HG02870 (cell line): ENCODE measurements around the gene SNRNP35.
"Not testable (repeated sequence)": the region's sequence is repeated elsewhere in the genome, so short reads cannot be mapped to it uniquely, and the experiment has no call there.

Experiments used
- ATAC-seq: cut with Tn5 transposase; IDR thresholded peaks from one replicate; pipeline ENCODE4 v1.9.1; 2021; ENCODE audit warnings: mild to moderate bottlenecking, moderate library complexity; ENCODE audit not compliant: unreplicated experiment

The SNRNP35 gene

GRCh38 chr12:123487428-123487827, 29.5 kb downstream of the SNRNP35 start:
- ATAC-seq: no peak

- ATAC-seq: no peak
Observed at GRCh38 chr12:123488539-123489230, 30.7 kb downstream of the SNRNP35 start.

- ATAC-seq: no peak
Observed at GRCh38 chr12:123489580-123489979, 31.6 kb downstream of the SNRNP35 start.

DNA sequence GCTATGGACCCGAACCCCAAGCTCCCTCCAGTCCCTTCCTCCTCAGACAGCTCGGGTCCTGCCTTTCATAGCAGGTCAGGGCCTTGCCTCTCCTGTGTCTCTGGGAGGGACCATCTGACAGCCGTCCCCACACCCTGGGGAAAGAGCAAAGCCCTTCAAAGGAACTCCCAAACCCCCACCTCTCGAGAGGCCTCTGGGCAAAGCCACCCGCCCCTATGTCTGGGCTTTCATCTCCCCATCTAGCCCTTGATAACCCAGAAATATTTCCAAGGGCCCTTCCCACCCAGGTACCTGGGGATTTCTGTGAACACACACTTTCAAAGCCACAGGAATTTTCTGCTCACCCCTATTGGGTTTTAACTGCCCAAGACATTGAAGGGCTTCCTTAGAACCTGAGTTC, 32.1 kb downstream of the SNRNP35 start:
- no peak for ATAC-seq

DNA sequence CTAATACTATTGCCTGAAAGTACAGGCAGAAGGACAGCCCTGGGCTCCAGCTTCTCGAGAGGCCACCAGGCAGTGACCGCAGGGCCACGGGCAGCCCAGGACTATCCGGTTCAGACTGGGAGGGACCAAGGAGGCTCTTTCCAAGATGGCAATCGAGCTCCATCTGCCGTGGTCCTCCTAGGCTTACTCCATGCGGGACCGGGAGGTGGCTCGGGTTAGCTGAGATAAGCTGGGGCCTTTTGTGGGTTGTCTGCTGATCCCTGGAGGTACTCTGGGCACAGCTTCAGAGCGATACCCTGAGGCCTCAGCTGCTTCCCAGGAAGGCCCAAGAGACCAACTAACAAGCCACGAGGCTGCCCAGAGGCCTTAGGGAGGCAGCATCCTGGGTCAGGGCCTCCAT, 33.1 kb downstream of the SNRNP35 start:
- no peak for ATAC-seq

DNA sequence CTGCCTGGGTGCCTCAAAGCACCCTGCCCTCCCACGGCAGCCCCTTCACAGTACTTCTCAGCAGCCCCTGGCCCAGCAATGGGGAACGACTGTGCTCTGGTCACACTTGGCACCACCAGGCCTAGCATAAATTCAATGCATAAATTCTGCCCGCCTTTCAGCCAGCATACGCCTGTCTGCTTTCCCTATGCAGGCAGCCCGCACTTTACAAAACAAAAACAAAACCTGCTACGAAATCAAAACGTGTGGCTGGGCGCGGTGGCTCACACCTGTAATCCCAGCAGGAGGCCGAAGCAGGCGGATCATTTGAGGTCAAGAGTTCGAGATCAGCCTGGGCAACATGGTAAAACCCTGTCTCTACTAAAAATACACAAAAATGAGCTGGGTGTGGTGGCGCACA, 33.5 kb downstream of the SNRNP35 start:
- ATAC-seq: no peak

DNA sequence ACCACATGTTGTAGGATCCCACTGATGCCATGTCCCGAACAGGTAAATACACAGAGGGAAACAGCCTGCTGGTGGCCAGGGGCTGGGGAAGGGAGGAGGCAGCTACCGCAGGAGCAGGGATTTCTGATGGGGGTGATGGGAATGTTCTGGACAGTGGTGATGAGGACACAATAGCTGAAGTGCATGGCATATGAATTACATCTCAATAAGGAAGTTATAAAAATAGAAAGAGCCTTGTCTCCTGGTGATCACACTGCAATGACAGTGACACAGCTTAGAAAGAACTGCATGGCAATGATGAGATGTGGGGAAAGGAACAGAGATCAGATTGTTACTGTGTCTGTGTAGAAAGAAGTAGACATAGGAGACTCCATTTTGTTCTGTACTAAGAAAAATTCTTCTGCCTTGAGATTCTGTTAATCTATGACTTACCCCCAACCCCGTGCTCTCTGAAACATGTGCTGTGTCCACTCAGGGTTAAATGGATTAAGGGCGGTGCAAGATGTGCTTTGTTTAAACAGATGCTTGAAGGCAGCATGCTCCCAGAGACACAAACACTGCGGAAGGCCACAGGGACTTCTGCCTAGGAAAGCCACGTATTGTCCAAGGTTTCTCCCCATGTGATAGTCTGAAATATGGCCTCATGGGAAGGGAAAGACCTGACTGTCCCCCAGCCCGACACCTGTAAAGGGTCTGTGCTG, 34.5 kb downstream of the SNRNP35 start:
- not testable (repeated sequence) for ATAC-seq

- no peak for ATAC-seq
Observed at GRCh38 chr12:123494124-123494851, 36.3 kb downstream of the SNRNP35 start.

- ATAC-seq: no peak
Observed at GRCh38 chr12:123497065-123497464, 39.1 kb downstream of the SNRNP35 start.

DNA sequence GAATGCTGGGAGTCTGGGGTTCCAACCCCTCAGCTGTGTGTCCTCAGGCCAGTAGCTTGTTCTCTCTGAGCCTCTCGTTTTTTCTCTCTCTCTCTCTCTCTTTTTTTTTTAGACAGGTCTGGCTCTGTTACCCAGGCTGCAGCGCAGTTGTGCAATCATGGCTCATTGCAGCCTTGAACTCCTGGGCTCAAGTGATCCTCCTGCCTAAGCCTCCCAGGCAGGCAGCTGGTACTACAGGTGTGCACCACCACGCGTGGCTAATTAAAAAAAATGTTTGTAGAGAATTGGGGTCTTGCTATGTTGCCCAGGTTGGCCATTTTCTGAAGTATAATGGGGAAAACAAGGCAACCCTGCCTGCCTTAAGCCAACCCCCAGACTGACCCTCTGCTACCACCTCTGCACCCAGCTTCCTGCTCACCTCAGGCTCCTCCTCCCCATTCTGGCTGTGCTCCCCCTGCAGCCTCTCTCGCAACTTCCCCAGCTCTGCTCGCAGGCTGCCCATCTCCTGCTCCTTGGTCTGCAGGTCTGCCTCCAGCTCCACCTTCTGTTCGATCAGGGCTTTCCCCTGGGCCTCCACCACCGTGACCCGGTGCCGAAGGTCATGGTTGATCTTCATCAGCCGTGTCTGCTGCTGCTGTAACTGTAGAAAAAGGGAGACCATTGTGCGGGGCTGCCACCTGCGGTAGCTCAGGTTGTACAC, 40.3 kb downstream of the SNRNP35 start:
- no peak for ATAC-seq

- no peak for ATAC-seq
Observed at GRCh38 chr12:123499332-123499731, 41.4 kb downstream of the SNRNP35 start.

- ATAC-seq: no peak
Observed at GRCh38 chr12:123502163-123502704, 44.3 kb downstream of the SNRNP35 start.

GRCh38 chr12:123506059-123506842, 48.3 kb downstream of the SNRNP35 start:
- no peak for ATAC-seq

GRCh38 chr12:123506843-123507236, 48.9 kb downstream of the SNRNP35 start:
- ATAC-seq: no peak

DNA sequence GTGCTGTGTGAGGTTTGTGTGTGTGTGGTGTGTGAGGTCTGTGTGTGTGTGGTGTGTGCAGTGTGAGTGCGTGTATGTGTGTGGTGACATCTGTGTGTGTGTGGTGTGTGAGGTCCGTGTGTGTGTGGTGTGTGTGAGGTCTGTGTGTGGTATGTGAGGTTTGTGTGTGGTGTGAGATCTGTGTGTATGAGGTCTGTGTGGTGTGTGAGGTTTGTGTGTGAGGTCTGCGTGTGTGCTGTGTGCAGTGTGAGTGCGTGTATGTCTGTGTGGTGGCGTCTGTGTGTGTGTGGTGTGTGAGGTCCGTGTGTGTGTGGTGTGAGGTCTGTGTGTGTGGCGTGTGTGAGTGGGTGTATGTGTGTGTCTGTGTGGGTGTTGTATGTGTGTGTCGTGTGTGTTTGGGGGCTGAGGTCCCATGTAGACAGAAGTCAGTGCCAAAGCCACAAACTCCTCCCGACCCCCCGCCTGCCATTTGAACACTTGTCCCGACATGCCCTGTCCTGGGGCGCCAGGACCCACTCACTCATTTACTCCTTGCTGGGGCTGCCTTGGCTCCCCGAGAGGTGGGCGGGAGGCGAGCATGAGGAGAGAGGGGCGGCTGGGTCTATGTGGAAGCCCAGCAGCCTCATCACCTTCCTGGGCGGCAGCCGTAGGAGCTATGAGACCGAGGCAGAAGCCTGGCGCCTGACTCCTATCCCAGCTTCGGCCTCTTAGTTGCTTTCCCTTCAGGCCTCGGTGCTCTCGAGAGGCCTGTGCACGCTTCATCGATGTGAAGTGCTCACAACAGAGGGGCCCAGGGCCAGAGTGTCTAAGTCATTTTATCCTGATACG, 55.1 kb downstream of the SNRNP35 start:
- ATAC-seq: no peak

DNA sequence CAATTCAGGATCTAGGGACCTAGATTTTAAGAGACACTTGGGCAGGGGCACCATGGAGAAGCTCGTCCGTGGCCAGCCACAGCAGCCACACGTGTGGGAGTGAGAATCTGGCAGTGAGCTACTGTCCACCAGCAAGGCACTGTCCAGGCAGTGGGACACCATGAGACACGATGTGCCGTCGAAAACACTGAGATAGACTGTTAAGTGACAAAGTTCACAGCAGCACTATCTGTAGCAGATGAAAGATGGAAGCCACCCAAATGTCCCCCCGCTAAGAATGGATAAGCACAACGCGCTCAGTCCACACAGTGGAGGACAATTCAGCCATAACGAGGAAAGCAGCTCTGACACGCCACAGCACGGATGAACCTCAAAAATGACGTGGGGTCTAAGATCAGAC, 55.9 kb downstream of the SNRNP35 start:
- no peak for ATAC-seq

DNA sequence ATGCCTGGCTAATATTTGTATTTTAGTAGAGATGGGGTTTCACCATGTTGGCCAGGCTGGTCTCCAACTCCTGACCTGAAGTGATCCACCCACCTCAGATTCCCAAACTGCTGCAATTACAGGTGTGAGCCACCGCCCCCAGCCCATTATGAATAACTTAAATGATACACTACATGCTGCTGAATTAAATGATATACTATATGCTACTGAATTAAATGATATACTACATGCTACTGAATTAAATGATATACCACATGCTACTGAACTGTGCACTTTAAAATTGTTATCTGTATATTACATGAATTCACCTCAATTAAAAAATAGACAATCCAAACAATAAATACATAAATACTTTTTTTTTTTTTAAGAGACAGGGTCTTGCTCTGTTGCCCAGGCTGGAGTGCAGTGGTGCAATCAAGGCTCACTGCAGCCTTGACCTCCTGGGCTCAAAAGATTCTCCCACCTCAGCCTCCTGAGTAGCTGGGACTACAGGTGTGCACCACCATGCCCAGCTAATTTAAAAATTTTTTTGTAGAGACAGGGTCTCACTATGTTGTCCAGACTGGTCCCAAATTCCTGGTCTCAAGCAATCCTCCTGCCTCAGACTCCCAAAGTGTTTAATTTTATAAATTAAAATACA, 56.8 kb downstream of the SNRNP35 start:
- ATAC-seq: not testable (repeated sequence)

GRCh38 chr12:123516216-123516780, 58.4 kb downstream of the SNRNP35 start:
- ATAC-seq: no peak
